ENCODE data around the gene USP17L20. TPM values are rescaled to one million over a fixed set of nuclear protein-coding genes. Genes with fewer than 3 reads are reported as not detected.
"Not testable (repeated sequence)": the region's sequence is repeated elsewhere in the genome, so short reads cannot be mapped to it uniquely, and the experiment has no call there.

Gene USP17L20, protein sequence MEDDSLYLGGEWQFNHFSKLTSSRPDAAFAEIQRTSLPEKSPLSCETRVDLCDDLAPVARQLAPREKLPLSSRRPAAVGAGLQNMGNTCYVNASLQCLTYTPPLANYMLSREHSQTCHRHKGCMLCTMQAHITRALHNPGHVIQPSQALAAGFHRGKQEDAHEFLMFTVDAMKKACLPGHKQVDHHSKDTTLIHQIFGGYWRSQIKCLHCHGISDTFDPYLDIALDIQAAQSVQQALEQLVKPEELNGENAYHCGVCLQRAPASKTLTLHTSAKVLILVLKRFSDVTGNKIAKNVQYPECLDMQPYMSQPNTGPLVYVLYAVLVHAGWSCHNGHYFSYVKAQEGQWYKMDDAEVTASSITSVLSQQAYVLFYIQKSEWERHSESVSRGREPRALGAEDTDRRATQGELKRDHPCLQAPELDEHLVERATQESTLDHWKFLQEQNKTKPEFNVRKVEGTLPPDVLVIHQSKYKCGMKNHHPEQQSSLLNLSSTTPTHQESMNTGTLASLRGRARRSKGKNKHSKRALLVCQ
- total RNA-seq (not detected), polyA plus RNA-seq (not detected), total RNA-seq (0 reads per million in 6 experiments)

GRCh38 chr4:9257824-9258223, at the start of gene USP17L20:
USP17L20 (plus strand) TSS chr4:9258124; CDS start chr4:9258124, 0 bp downstream.
- H3K4me1 Mint-ChIP-seq, DNase-seq, H3K9me3 Mint-ChIP-seq, ATAC-seq, H3K4me3 Mint-ChIP-seq, POLR2A ChIA-PET, H3K36me3 Mint-ChIP-seq, H3K27ac Mint-ChIP-seq, H3K27me3 Mint-ChIP-seq: not testable (repeated sequence)

- H3K9me3 Mint-ChIP-seq, H3K36me3 Mint-ChIP-seq, H3K4me3 Mint-ChIP-seq, DNase-seq, H3K27ac Mint-ChIP-seq, H3K4me1 Mint-ChIP-seq, H3K27me3 Mint-ChIP-seq, ATAC-seq, POLR2A ChIA-PET: not testable (repeated sequence)
Observed at GRCh38 chr4:9210357-9210756, 47.6 kb upstream of the USP17L20 start, which contains the start of gene USP17L10. USP17L10 (plus strand) TSS chr4:9210657; CDS start chr4:9210657, 0 bp downstream.

DNA sequence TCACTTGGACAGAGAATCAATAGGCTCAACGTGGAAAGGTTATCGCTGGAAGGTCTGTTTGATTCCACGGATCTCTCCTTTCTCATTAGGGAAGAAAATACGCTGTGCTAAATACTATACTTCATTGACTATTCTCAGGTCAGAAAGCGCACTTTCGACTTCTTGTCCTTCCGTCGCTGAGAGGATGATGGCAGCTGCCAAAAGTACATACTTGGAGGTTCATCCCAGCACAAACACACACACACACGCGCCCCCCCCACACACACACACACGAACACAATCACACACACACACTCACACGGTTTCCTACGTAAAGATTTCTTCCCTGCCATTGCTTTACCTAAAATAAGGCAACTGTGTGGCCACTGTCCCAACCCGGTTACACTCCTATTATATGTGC, 43.2 kb upstream of the USP17L20 start:
- H3K4me3 Mint-ChIP-seq, H3K27ac Mint-ChIP-seq, POLR2A ChIA-PET, H3K27me3 Mint-ChIP-seq, H3K36me3 Mint-ChIP-seq, ATAC-seq, H3K9me3 Mint-ChIP-seq, H3K4me1 Mint-ChIP-seq, DNase-seq: not testable (repeated sequence)

GRCh38 chr4:9215105-9215504, 42.8 kb upstream of the USP17L20 start, which contains the start of gene USP17L11:
USP17L11 (plus strand) TSS chr4:9215405; CDS start chr4:9215405, 0 bp downstream.
- POLR2A ChIA-PET, H3K27me3 Mint-ChIP-seq, H3K27ac Mint-ChIP-seq, H3K9me3 Mint-ChIP-seq, H3K4me3 Mint-ChIP-seq, ATAC-seq, DNase-seq, H3K36me3 Mint-ChIP-seq, H3K4me1 Mint-ChIP-seq: not testable (repeated sequence)

DNA sequence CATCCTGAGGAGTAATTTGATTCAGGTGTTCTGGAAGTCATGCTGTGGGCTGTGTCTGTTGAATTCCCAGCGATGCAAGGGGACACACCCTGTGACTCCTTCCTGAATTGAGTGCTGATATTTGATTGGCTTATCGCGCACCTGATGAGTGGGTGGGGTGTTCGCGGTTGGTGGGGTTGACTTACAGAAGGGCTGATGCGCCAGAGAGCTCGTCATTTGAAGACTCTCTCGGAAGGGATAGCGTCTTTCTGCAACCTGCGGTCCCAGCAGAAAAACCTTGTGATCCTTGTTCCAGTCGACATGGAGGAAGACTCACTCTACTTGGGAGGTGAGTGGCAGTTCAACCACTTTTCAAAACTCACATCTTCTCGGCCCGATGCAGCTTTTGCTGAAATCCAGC, 38.1 kb upstream of the USP17L20 start, which contains the start of gene USP17L12:
USP17L12 (plus strand) TSS at position 301 of the 400 bp plus-strand sequence; CDS start at position 301, 0 bp downstream.
- H3K36me3 Mint-ChIP-seq, H3K27me3 Mint-ChIP-seq, H3K27ac Mint-ChIP-seq, DNase-seq, H3K9me3 Mint-ChIP-seq, POLR2A ChIA-PET, H3K4me3 Mint-ChIP-seq, ATAC-seq, H3K4me1 Mint-ChIP-seq: not testable (repeated sequence)

- H3K4me1 Mint-ChIP-seq, ATAC-seq, H3K27ac Mint-ChIP-seq, POLR2A ChIA-PET, DNase-seq, H3K9me3 Mint-ChIP-seq, H3K4me3 Mint-ChIP-seq, H3K36me3 Mint-ChIP-seq, H3K27me3 Mint-ChIP-seq: not testable (repeated sequence)
Observed at GRCh38 chr4:9224596-9224995, 33.3 kb upstream of the USP17L20 start, which contains the start of gene USP17L13. USP17L13 (plus strand) TSS chr4:9224896; CDS start chr4:9224896, 0 bp downstream.

GRCh38 chr4:9230249-9230648, 27.7 kb upstream of the USP17L20 start:
- H3K27me3 Mint-ChIP-seq, H3K4me1 Mint-ChIP-seq, H3K27ac Mint-ChIP-seq, ATAC-seq, H3K4me3 Mint-ChIP-seq, POLR2A ChIA-PET, H3K9me3 Mint-ChIP-seq, H3K36me3 Mint-ChIP-seq: not testable (repeated sequence)
- DNase-seq, result peak in 1 of 10 donors; percentile 48

DNA sequence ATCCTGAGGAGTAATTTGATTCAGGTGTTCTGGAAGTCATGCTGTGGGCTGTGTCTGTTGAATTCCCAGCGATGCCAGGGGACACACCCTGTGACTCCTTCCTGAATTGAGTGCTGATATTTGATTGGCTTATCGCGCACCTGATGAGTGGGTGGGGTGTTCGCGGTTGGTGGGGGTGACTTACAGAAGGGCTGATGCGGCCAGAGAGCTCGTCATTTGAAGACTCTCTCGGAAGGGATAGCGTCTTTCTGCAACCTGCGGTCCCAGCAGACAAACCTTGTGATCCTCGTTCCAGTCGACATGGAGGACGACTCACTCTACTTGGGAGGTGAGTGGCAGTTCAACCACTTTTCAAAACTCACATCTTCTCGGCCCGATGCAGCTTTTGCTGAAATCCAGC, 23.8 kb upstream of the USP17L20 start, which contains the start of gene USP17L15:
USP17L15 (plus strand) TSS at position 301 of the 400 bp plus-strand sequence; CDS start at position 301, 0 bp downstream.
- H3K27ac Mint-ChIP-seq, ATAC-seq, POLR2A ChIA-PET, H3K4me3 Mint-ChIP-seq, H3K4me1 Mint-ChIP-seq, H3K27me3 Mint-ChIP-seq, DNase-seq, H3K9me3 Mint-ChIP-seq, H3K36me3 Mint-ChIP-seq: not testable (repeated sequence)

DNA sequence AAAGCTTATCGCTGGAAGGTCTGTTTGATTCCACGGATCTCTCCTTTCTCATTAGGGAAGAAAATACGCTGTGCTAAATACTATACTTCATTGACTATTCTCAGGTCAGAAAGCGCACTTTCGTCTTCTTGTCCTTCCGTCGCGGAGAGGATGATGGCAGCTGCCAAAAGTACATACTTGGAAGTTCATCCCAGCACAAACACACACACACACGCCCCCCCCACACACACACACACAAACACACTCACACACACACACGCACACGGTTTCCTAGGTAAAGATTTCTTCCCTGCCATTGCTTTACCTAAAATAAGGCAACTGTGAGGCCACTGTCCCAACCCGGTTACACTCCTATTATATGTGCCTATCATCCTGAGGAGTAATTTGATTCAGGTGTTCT, 19.5 kb upstream of the USP17L20 start:
- H3K9me3 Mint-ChIP-seq, POLR2A ChIA-PET, ATAC-seq, DNase-seq, H3K36me3 Mint-ChIP-seq, H3K4me1 Mint-ChIP-seq, H3K27me3 Mint-ChIP-seq, H3K27ac Mint-ChIP-seq, H3K4me3 Mint-ChIP-seq: not testable (repeated sequence)

- H3K27ac Mint-ChIP-seq, DNase-seq, H3K4me3 Mint-ChIP-seq, H3K4me1 Mint-ChIP-seq, H3K27me3 Mint-ChIP-seq, H3K36me3 Mint-ChIP-seq, ATAC-seq, H3K9me3 Mint-ChIP-seq, POLR2A ChIA-PET: not testable (repeated sequence)
Observed at GRCh38 chr4:9243579-9243978, 14.3 kb upstream of the USP17L20 start, which contains the start of gene USP17L17. USP17L17 (plus strand) TSS chr4:9243879; CDS start chr4:9243879, 0 bp downstream.

GRCh38 chr4:9247953-9248680, 9.8 kb upstream of the USP17L20 start, which contains the start of gene USP17L18:
USP17L18 (plus strand) TSS chr4:9248630; CDS start chr4:9248630, 0 bp downstream.
- peak in 1 of 10 donors; percentile 62 for DNase-seq
- H3K36me3 Mint-ChIP-seq, POLR2A ChIA-PET, H3K27ac Mint-ChIP-seq, H3K4me3 Mint-ChIP-seq, ATAC-seq, H3K27me3 Mint-ChIP-seq, H3K9me3 Mint-ChIP-seq, H3K4me1 Mint-ChIP-seq: not testable (repeated sequence)

DNA sequence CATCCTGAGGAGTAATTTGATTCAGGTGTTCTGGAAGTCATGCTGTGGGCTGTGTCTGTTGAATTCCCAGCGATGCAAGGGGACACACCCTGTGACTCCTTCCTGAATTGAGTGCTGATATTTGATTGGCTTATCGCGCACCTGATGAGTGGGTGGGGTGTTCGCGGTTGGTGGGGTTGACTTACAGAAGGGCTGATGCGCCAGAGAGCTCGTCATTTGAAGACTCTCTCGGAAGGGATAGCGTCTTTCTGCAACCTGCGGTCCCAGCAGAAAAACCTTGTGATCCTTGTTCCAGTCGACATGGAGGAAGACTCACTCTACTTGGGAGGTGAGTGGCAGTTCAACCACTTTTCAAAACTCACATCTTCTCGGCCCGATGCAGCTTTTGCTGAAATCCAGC, 4.8 kb upstream of the USP17L20 start, which contains the start of gene USP17L19:
USP17L19 (plus strand) TSS at position 301 of the 400 bp plus-strand sequence; CDS start at position 301, 0 bp downstream.
- H3K27me3 Mint-ChIP-seq, POLR2A ChIA-PET, DNase-seq, H3K9me3 Mint-ChIP-seq, H3K36me3 Mint-ChIP-seq, H3K4me3 Mint-ChIP-seq, ATAC-seq, H3K27ac Mint-ChIP-seq, H3K4me1 Mint-ChIP-seq: not testable (repeated sequence)

DNA sequence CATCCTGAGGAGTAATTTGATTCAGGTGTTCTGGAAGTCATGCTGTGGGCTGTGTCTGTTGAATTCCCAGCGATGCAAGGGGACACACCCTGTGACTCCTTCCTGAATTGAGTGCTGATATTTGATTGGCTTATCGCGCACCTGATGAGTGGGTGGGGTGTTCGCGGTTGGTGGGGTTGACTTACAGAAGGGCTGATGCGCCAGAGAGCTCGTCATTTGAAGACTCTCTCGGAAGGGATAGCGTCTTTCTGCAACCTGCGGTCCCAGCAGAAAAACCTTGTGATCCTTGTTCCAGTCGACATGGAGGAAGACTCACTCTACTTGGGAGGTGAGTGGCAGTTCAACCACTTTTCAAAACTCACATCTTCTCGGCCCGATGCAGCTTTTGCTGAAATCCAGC, 4.6 kb downstream of the USP17L20 start, which contains the start of gene USP17L21:
USP17L21 (plus strand) TSS at position 301 of the 400 bp plus-strand sequence; CDS start at position 301, 0 bp downstream.
- H3K4me3 Mint-ChIP-seq, H3K27ac Mint-ChIP-seq, ATAC-seq, H3K36me3 Mint-ChIP-seq, H3K27me3 Mint-ChIP-seq, H3K4me1 Mint-ChIP-seq, DNase-seq, POLR2A ChIA-PET, H3K9me3 Mint-ChIP-seq: not testable (repeated sequence)
